ENCODE results near the gene CRCP.
"Not testable (repeated sequence)": the region's sequence is repeated elsewhere in the genome, so short reads cannot be mapped to it uniquely, and the experiment has no call there.

CRCP gene

GRCh38 chr7:66162622-66163021, 48.0 kb downstream of the CRCP start:
- DNase-seq, result no peak

- no peak for DNase-seq
Measured at GRCh38 chr7:66163186-66163610, 48.6 kb downstream of the CRCP start.

GRCh38 chr7:66164356-66164755, 49.7 kb downstream of the CRCP start:
- no peak for DNase-seq

GRCh38 chr7:66167773-66168387, 53.2 kb downstream of the CRCP start:
- no peak for DNase-seq

GRCh38 chr7:66169616-66170015, 55.0 kb downstream of the CRCP start:
- no peak for DNase-seq

GRCh38 chr7:66170309-66171231, 55.9 kb downstream of the CRCP start:
- no peak for DNase-seq

GRCh38 chr7:66172536-66173401, 58.1 kb downstream of the CRCP start:
- not testable (repeated sequence) for DNase-seq

- no peak for DNase-seq
Measured at GRCh38 chr7:66173856-66174255, 59.2 kb downstream of the CRCP start.

- DNase-seq, result not testable (repeated sequence)
Measured at GRCh38 chr7:66175006-66175405, 60.4 kb downstream of the CRCP start.

- DNase-seq, result no peak
Measured at GRCh38 chr7:66176914-66177313, 62.3 kb downstream of the CRCP start.

GRCh38 chr7:66178258-66178657, 63.6 kb downstream of the CRCP start:
- no peak for DNase-seq

GRCh38 chr7:66181329-66181728, 66.7 kb downstream of the CRCP start:
- no peak for DNase-seq

- no peak for DNase-seq
Measured at GRCh38 chr7:66181845-66182244, 67.2 kb downstream of the CRCP start.

- no peak for DNase-seq
Measured at GRCh38 chr7:66182920-66183319, 68.3 kb downstream of the CRCP start.

- DNase-seq, result no peak
Measured at GRCh38 chr7:66183700-66184099, 69.1 kb downstream of the CRCP start.

GRCh38 chr7:66185680-66186187, 71.1 kb downstream of the CRCP start:
- DNase-seq, result no peak

GRCh38 chr7:66186991-66187390, 72.3 kb downstream of the CRCP start:
- DNase-seq, result no peak

GRCh38 chr7:66187905-66188304, 73.3 kb downstream of the CRCP start:
- no peak for DNase-seq

- no peak for DNase-seq
Measured at GRCh38 chr7:66188645-66189044, 74.0 kb downstream of the CRCP start.

GRCh38 chr7:66189695-66190503, 75.3 kb downstream of the CRCP start:
- DNase-seq, result no peak

GRCh38 chr7:66190504-66190857, 75.8 kb downstream of the CRCP start:
- DNase-seq, result no peak

GRCh38 chr7:66193146-66193725, 78.6 kb downstream of the CRCP start:
- no peak for DNase-seq
